Testis (tissue), 2 donors: Measurements from ENCODE around the gene POC1B.

Experiments
- POLR2A ChIP-seq: fragments of 450-650 bp; IDR thresholded peaks from one replicate; pipeline ENCODE4 v1.6.1; 2017; ENCODE audit warnings: antibody characterized with exemption, mild to moderate bottlenecking, moderate library complexity
- TF ChIP-seq, protein P1 (sequence below), 3 experiments: fragments of 450-650 bp in 2 of 3; fragments of 200-600 bp in 1 of 3; sonication (generic) in 1 of 3; IDR thresholded peaks; one replicate each; pipeline ENCODE4 v1.5.1; 2016 to 2019; ENCODE audit warnings: antibody characterized with exemption in 3 of 3, mild to moderate bottlenecking in 2 of 3, moderate library complexity in 1 of 3

DNA sequence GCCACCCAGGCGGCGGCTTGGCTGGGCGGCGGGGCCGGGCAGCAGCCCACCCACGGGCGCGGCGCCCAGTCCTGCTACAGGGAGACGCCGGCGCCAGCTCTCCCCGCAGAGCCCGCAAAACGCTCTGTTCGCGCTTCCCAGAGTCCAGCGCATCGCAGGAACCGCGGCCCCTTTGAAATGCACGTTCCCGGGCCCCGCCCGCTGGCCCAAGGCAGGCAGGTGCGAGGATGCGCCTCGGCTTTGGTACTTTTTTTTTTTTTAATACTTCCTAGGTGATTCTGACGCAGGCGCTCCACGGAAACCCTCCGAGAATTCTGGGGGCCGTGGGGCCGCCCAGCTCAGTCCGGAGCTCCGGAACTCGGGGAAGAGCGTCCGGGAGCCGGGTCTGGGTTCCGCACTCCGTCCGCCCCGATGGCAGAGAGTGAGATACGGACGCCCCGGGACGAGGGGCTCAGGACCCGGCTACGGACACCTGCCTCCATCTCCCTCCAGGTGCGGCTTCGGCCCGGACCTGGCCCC is 483 bp downstream of the POC1B start:
- TF ChIP-seq, protein P1, sequence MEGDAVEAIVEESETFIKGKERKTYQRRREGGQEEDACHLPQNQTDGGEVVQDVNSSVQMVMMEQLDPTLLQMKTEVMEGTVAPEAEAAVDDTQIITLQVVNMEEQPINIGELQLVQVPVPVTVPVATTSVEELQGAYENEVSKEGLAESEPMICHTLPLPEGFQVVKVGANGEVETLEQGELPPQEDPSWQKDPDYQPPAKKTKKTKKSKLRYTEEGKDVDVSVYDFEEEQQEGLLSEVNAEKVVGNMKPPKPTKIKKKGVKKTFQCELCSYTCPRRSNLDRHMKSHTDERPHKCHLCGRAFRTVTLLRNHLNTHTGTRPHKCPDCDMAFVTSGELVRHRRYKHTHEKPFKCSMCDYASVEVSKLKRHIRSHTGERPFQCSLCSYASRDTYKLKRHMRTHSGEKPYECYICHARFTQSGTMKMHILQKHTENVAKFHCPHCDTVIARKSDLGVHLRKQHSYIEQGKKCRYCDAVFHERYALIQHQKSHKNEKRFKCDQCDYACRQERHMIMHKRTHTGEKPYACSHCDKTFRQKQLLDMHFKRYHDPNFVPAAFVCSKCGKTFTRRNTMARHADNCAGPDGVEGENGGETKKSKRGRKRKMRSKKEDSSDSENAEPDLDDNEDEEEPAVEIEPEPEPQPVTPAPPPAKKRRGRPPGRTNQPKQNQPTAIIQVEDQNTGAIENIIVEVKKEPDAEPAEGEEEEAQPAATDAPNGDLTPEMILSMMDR (IDR thresholded peaks at IDR 0.05): no peak
- TF ChIP-seq POLR2A: no peak
